ENCODE data around the gene BCL2L2.

Gene BCL2L2

GRCh38 chr14:23356662-23357061 is 50.0 kb downstream of the BCL2L2 start:
- DNase-seq (ENCODE audit: low spot score): no peak

GRCh38 chr14:23357261-23357660 is 50.6 kb downstream of the BCL2L2 start:
- DNase-seq (ENCODE audit: low spot score): no peak

- no peak for DNase-seq (ENCODE audit: low spot score)
Measured at GRCh38 chr14:23358042-23358441, 51.4 kb downstream of the BCL2L2 start.

- DNase-seq (ENCODE audit: low spot score): no peak
Measured at GRCh38 chr14:23358553-23359166, 52.0 kb downstream of the BCL2L2 start.

- no peak for DNase-seq (ENCODE audit: low spot score)
Measured at GRCh38 chr14:23359167-23359626, 52.6 kb downstream of the BCL2L2 start.

- no peak for DNase-seq (ENCODE audit: low spot score)
Measured at GRCh38 chr14:23359722-23360447, 53.3 kb downstream of the BCL2L2 start.

GRCh38 chr14:23360496-23360895 is 53.9 kb downstream of the BCL2L2 start:
- no peak for DNase-seq (ENCODE audit: low spot score)

- no peak for DNase-seq (ENCODE audit: low spot score)
Measured at GRCh38 chr14:23361320-23361719, 54.7 kb downstream of the BCL2L2 start.

Measured in HuH-7.5 (cell line).